T47D (cell line): Measurements from ENCODE around the gene GSS.
A peak's percentile ranks its signal among the peaks of the same experiment; 100 is the strongest.
"Not testable (repeated sequence)": the region's sequence is repeated elsewhere in the genome, so short reads cannot be mapped to it uniquely, and the experiment has no call there.

Experiments used
- DNase-seq, 2 experiments: peaks; one replicate each; pipeline versions ENCODE4 v3.0.0 to v3.0.0-alpha.2; 2011 to 2012; ENCODE audit warnings: low read depth in 1 of 2, low spot score in 1 of 2
- JUND ChIP-seq: IDR thresholded peaks from 2 replicates; pipeline ENCODE4 v1.6.1; 2012; ENCODE audit warnings: low read depth
- in situ Hi-C: cut with HindIII; loops from 2 replicates; pipeline ENCODE4 v1.10.0; 2016; ENCODE audit warnings: low sequenced_read_pairs, low pct_unique_long_range_greater_than_20kb

Gene GSS

DNA sequence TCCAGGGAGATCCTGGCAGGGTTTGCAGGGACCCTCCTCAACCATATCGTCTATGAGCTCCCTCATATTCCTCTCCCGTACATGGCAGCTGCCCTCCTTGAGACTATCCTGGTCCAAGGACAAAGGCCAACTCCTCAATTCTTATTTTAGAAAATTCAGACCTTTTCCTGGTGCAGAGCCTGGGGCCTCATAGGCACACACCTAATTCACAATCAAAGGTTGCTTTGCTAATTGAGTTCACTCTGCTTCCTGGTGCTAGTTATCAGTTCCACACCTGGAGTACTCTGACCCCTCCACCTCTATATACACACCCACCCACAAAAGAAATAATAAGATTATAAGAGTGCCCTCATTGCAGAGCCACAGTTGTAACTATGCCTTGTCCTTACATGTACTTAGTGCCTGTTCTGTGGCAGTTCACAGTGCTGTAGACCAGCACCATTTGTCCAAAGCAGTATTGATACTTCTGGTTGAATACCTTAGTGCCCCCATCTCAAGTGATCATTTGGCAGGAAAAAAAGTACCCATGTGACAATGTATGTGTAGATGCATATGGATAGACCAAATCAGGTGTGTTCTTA, 38.7 kb downstream of the GSS start:
- no peak for DNase-seq
- in situ Hi-C loops, result no loop called here
- no peak for TF ChIP-seq JUND

- DNase-seq, result no peak
- in situ Hi-C loops, result no loop called here
Observed at GRCh38 chr20:34915749-34916455, 39.7 kb downstream of the GSS start.

GRCh38 chr20:34915131-34915530, 40.5 kb downstream of the GSS start:
- in situ Hi-C loops, result no loop called here
- no peak for DNase-seq
- TF ChIP-seq JUND, result no peak

More at GRCh38 chr20:34915749-34916455, 39.7 kb downstream of the GSS start:
- no peak for TF ChIP-seq JUND

DNA sequence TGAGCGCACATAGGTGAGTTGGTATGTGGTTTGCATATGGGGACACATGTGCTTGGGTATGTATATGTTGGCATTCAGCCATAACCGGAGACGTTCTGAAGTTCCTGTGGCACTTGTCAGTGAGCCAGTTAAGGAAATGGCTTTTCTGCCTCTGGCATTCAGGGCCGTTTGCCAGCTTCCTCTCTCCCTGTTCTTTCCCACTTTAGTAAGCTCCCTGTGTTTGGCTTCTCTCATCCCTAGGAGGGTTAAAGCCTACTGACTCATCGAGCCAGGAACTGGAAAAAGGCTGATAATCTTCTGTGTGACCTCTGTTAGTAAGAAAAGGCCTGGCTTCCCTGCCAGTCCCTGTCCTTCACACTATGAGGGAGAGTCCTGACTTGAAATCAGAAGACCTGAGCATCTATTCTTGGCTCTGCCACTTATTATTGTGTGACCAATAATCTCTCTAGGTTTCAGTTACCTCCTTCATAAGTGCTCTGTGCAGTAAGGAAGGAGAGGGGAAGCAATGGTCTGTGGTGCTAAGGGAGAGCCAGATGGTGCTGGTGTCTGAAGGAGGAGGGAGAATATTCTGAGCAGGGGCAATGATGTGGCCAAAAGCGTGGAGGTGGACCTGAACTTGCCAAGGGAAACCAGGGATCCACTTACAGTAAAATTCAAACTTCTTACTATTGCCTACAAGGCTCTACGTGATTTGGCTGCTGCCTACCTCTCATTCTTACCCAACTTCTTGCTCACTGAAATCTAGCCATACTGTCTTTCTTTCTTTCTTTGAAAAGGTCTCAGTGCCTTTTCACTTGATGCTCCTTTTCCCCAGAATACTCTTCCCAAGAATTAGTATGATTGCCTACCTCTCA, 47.8 kb downstream of the GSS start:
- no peak for TF ChIP-seq JUND
- DNase-seq, result peak; percentile 51 to 90
- in situ Hi-C loops, result no loop called here

DNA sequence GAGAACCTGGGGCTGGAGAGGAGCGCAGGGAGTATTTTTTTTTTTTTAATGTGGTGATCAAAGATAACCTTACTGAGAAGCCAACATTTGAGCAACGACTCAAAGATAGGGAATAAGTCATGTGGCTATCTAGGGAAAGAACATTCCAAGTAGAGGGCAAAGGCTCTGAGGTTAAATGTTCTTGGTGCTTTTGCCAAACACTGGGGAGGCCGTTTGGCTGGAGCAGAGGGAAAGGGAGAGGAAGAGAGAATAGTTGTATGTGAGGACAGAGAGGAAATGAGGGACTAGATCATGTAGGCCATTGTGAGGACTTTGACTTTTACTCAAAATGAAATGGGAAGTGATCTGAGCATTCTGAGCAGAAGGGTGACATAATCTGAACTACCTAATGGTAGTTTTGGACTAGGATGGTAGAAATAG, 51.4 kb downstream of the GSS start:
- no peak for DNase-seq

DNA sequence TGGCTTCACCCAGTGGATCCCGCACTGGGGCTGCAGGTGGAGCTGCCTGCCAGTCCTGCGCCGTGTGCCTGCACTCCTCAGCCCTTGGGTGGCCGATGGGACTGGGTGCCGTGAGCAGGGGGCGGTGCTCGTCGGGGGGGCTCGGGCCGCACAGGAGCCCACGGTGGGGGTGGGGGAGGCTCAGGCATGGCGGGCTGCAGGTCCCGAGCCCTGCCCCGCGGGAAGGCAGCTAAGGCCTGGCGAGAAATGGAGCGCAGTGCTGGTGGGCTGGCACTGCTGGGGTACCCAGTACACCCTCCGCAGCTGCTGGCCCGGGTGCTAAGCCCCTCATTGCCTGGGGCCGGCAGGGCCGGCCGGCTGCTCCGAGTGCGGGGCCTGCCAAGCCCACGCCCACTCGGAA, 56.9 kb downstream of the GSS start:
- in situ Hi-C loops, DNase-seq: not testable (repeated sequence)

More for the DNA sequence above, 51.4 kb downstream of the GSS start:
- no peak for TF ChIP-seq JUND
- in situ Hi-C loops, result no loop called here

- in situ Hi-C loops, DNase-seq: not testable (repeated sequence)
Observed at GRCh38 chr20:34898129-34898528, 57.5 kb downstream of the GSS start.

GRCh38 chr20:34896086-34896621, 59.5 kb downstream of the GSS start:
- TF ChIP-seq JUND, result no peak
- no peak for DNase-seq
- in situ Hi-C loops, result no loop called here

GRCh38 chr20:34895465-34895864, 60.1 kb downstream of the GSS start:
- in situ Hi-C loops, result no loop called here
- DNase-seq, result no peak
- no peak for TF ChIP-seq JUND

DNA sequence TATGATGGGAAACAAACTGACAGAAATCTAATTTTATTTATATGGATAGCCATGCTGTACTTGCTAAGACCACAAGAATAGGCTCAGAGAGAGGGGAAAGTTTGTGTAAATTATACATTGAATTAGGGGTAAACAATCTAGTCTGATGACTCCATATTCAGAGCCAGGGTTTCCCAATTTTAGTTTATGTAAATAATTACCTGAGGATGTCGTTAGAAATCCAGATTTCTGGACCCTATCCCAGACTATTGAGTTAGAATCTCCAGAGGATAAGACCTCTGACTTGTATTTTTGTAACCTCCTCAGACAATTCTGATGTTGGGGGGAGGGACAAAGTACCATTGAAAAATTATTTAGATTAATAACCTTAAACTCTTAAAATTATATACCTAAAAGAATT, 60.9 kb downstream of the GSS start:
- DNase-seq, result no peak
- no peak for TF ChIP-seq JUND
- in situ Hi-C loops, result no loop called here

DNA sequence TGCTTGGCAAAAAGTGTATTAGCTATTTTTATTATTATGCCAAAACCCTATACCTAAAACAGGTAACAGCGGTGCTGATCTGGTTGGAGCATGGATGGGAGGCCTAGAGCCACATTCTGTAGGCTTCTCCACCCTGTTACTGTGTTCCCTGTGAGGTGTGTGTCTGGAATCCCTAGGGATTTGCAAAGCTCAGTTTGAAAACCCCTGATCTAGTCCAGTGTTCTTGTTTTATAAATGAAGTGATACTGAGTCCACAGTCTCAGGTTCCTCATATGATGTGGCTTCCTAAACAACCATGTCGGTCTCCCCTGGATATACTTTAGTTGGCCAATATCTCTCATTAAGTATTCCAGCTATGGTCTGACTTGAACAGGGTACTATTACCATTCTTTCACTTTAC, 62.9 kb downstream of the GSS start:
- no peak for DNase-seq
- in situ Hi-C loops, result no loop called here
- TF ChIP-seq JUND, result no peak

GRCh38 chr20:34891166-34892062, 64.2 kb downstream of the GSS start:
- TF ChIP-seq JUND, result no peak
- in situ Hi-C loops, result no loop called here
- no peak for DNase-seq
